Measurements from ENCODE around the gene TEKT3.

- TF ChIP-seq, protein P1, sequence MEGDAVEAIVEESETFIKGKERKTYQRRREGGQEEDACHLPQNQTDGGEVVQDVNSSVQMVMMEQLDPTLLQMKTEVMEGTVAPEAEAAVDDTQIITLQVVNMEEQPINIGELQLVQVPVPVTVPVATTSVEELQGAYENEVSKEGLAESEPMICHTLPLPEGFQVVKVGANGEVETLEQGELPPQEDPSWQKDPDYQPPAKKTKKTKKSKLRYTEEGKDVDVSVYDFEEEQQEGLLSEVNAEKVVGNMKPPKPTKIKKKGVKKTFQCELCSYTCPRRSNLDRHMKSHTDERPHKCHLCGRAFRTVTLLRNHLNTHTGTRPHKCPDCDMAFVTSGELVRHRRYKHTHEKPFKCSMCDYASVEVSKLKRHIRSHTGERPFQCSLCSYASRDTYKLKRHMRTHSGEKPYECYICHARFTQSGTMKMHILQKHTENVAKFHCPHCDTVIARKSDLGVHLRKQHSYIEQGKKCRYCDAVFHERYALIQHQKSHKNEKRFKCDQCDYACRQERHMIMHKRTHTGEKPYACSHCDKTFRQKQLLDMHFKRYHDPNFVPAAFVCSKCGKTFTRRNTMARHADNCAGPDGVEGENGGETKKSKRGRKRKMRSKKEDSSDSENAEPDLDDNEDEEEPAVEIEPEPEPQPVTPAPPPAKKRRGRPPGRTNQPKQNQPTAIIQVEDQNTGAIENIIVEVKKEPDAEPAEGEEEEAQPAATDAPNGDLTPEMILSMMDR (IDR thresholded peaks at IDR 0.05; ENCODE audit: low read length): no peak
- no peak for TF ChIP-seq EZH2 (IDR thresholded peaks at IDR 0.05; ENCODE audit: borderline replicate concordance, low read length)
Measured at GRCh38 chr17:15354256-15354655, 12.9 kb upstream of the TEKT3 start.
